HepG2 (cell line): Measurements from ENCODE around the gene EGLN2.
"Not testable (repeated sequence)": the region's sequence is repeated elsewhere in the genome, so short reads cannot be mapped to it uniquely, and the experiment has no call there.

Experiments
- FOXA1 ChIP-seq, 2 experiments: fragments of 450-650 bp in 1 of 2; sonication (generic) in 1 of 2; formaldehyde crosslinking in 1 of 2; IDR thresholded peaks; 2 replicates each; pipeline versions ENCODE4 v1.4.0 to v1.6.1; 2016 to 2020; ENCODE audit warnings: missing genetic modification reagents in 1 of 2
- NCOA2 ChIP-seq: sonication (generic); formaldehyde crosslinking; IDR thresholded peaks from 2 replicates; pipeline ENCODE4 v1.8.0; 2022; ENCODE audit warnings: inconsistent platforms
- PHF8 ChIP-seq: sonication (generic); formaldehyde crosslinking; IDR thresholded peaks from 2 replicates; pipeline ENCODE4 v1.5.0; 2020; ENCODE audit warnings: missing genetic modification reagents
- RAD21 ChIP-seq: fragments of 450-650 bp; formaldehyde crosslinking; IDR thresholded peaks from 2 replicates; pipeline ENCODE4 v1.5.0; 2020; ENCODE audit warnings: mild to moderate bottlenecking
- SALL1 ChIP-seq: sonication (generic); formaldehyde crosslinking; IDR thresholded peaks from 2 replicates; pipeline ENCODE4 v1.8.0; 2022; ENCODE audit warnings: mild to moderate bottlenecking, missing genetic modification reagents
- ZMYM2 ChIP-seq: sonication (generic); formaldehyde crosslinking; IDR thresholded peaks from 2 replicates; pipeline ENCODE4 v1.8.0; 2022; ENCODE audit warnings: mild to moderate bottlenecking, missing genetic modification reagents
- ZNF430 ChIP-seq: sonication (generic); formaldehyde crosslinking; IDR thresholded peaks from 2 replicates; pipeline ENCODE4 v1.9.0; 2021; ENCODE audit warnings: mild to moderate bottlenecking, missing genetic modification reagents
- ZNF790 ChIP-seq: sonication (generic); formaldehyde crosslinking; IDR thresholded peaks from 2 replicates; pipeline ENCODE4 v1.8.0; 2022; ENCODE audit warnings: missing genetic modification reagents, mild to moderate bottlenecking, borderline replicate concordance
- TF ChIP-seq, protein P1 (sequence below): sonication (generic); formaldehyde crosslinking; IDR thresholded peaks from 2 replicates; pipeline ENCODE4 v1.8.0; 2022; ENCODE audit warnings: mild to moderate bottlenecking, missing genetic modification reagents
- TF ChIP-seq, protein P2 (sequence below): sonication (generic); formaldehyde crosslinking; conservative IDR thresholded peaks from 2 replicates; pipeline ENCODE4 v1.4.0; 2020; ENCODE audit warnings: missing genetic modification reagents
- TF ChIP-seq, protein P3 (sequence below): sonication (generic); formaldehyde crosslinking; IDR thresholded peaks from 2 replicates; pipeline ENCODE4 v1.8.1; 2023; ENCODE audit warnings: mild to moderate bottlenecking, inconsistent platforms, moderate library complexity, missing genetic modification reagents, borderline replicate concordance

DNA sequence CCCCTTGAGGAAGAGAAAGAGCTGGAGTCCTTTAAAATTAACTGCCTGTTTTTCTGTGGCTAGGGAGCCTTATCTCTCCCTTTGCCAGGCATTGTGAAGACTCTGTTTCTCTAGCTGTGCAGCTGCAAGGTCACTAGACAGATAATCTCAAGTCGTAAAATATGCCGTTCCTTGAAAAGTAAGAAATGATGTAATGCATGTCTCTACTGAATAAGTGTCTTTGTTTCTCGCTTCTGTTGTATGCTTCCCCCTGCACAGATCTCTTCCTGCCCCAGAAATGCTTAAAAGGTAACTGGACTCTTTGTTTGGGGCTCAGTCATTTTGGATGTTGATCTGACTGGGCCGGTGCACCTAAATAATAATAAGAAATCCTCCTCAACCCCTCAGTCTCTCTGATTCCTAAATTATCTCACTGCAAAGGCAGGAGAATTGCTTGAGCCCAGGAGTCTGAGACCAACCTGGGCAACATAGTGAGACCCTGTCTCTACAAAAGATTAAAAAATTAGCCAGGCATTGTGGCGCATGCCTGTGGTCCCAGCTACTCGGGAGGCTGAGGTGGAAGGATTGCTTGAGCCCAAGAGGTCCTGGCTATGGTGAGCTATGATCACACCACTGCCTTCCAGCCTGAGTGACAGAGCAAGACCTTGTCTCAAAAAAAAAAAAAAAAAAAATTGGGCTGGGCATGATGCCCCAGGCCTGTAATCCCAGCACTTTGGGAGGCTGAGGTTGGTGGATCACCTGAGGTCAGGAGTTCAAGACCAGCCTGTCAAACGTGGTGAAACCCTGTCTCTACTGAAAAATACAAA lies 34.9 kb downstream of the EGLN2 start:
- TF ChIP-seq, protein P1, sequence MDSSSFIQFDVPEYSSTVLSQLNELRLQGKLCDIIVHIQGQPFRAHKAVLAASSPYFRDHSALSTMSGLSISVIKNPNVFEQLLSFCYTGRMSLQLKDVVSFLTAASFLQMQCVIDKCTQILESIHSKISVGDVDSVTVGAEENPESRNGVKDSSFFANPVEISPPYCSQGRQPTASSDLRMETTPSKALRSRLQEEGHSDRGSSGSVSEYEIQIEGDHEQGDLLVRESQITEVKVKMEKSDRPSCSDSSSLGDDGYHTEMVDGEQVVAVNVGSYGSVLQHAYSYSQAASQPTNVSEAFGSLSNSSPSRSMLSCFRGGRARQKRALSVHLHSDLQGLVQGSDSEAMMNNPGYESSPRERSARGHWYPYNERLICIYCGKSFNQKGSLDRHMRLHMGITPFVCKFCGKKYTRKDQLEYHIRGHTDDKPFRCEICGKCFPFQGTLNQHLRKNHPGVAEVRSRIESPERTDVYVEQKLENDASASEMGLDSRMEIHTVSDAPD (CRISPR knock-in tag) = not testable (repeated sequence)
- not testable (repeated sequence) for TF ChIP-seq PHF8; NCOA2; ZNF430; FOXA1 (IDR thresholded peaks at IDR 0.05); FOXA1 (CRISPR knock-in tag; IDR thresholded peaks at IDR 0.05); SALL1; ZMYM2; RAD21 (CRISPR knock-in tag); ZNF790 (CRISPR knock-in tag)
- TF ChIP-seq, protein P2, sequence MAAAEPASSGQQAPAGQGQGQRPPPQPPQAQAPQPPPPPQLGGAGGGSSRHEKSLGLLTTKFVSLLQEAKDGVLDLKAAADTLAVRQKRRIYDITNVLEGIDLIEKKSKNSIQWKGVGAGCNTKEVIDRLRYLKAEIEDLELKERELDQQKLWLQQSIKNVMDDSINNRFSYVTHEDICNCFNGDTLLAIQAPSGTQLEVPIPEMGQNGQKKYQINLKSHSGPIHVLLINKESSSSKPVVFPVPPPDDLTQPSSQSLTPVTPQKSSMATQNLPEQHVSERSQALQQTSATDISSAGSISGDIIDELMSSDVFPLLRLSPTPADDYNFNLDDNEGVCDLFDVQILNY (CRISPR knock-in tag) = not testable (repeated sequence)
- TF ChIP-seq, protein P3, sequence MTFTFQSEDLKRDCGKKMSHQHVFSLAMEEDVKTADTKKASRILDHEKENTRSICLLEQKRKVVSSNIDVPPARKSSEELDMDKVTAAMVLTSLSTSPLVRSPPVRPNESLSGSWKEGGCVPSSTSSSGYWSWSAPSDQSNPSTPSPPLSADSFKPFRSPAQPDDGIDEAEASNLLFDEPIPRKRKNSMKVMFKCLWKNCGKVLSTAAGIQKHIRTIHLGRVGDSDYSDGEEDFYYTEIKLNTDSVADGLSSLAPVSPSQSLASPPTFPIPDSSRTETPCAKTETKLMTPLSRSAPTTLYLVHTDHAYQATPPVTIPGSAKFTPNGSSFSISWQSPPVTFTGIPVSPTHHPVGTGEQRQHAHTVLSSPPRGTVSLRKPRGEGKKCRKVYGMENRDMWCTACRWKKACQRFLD (CRISPR knock-in tag) = not testable (repeated sequence)
